ENCODE data around the gene TBC1D8. TPM values are rescaled to one million over a fixed set of nuclear protein-coding genes. Genes with fewer than 3 reads are reported as not detected.

Gene TBC1D8
- total and polyA plus RNA-seq, 9 of the 15 experiments (the other 6 are each of a cell fraction or from before 2014, with no cell fraction given) = 0.36 to 1.3 (median 0.82) TPM

GRCh38 chr2:101145406-101145805 lies 5.8 kb downstream of the TBC1D8 start:
- Histone ChIP-seq H3K4me3 (no peak overlapping the region), H3K9me1 (ENCODE audit: control insufficient read depth, insufficient read depth, low read length) (no peaks in the 10 kb centered on the region), H3K9me3 (replicated peaks; ENCODE audit: control insufficient read depth, insufficient read depth, low read depth, low read length) (peaks cover 4% of the 10 kb centered on the region; the same call in 1 of the 2 replicates), H3K27me3 (ENCODE audit: control insufficient read depth in 2 of 2, insufficient read depth in 2 of 2, low read length in 2 of 2) (peaks cover 54 to 57% of the 10 kb centered on the region in 2 experiments), H3K4me2 (ENCODE audit: insufficient read depth, low read length) (no peak overlapping the region), H2AFZ (ENCODE audit: low read depth, low read length) (no peak overlapping the region), H3K9ac (ENCODE audit: insufficient read depth in 1 of 2, low read depth in 2 of 2, low read length in 2 of 2) (no peak overlapping the region), H4K20me1 (replicated peaks; ENCODE audit: control insufficient read depth, insufficient read depth, low read length) (no peaks in the 10 kb centered on the region), H3K79me2 (ENCODE audit: control insufficient read depth, insufficient read depth, low read length) (no peaks in the 10 kb centered on the region), H3K4me1 (replicated peaks in 1 of 2; ENCODE audit: control insufficient read depth in 2 of 2, insufficient read depth in 2 of 2, low read length in 2 of 2) (peaks cover 0 to 1% of the 10 kb centered on the region in 2 experiments; a peak in 1 of 5 replicates), H3K27ac (ENCODE audit: extremely low read depth, low read depth, low read length) (no peak overlapping the region), H3K36me3 (ENCODE audit: control insufficient read depth, insufficient read depth, low read length) (no peaks in the 10 kb centered on the region)
- CTCF ChIA-PET (ENCODE audit: low intra/inter-chr PET ratio) = no interaction called here
- FAIRE-seq (no peak), ATAC-seq (no peak), DNase-seq (ENCODE audit: extremely low read depth in 1 of 4, low spot score in 3 of 4) (no peak)
- TF ChIP-seq TRIM28 (IDR thresholded peaks at IDR 0.05) = no peak
- TF ChIP-seq ZNF79 (CRISPR knock-in tag; IDR thresholded peaks at IDR 0.05; ENCODE audit: low read depth) = no peak
- no peak for TF ChIP-seq KAT8 (IDR thresholded peaks at IDR 0.05; ENCODE audit: low read depth)
- no peak for TF ChIP-seq ZNF133 (CRISPR knock-in tag; IDR thresholded peaks at IDR 0.05)
- TF ChIP-seq ZFP91 (CRISPR knock-in tag; IDR thresholded peaks at IDR 0.05) = no peak
- TF ChIP-seq KAT2B (IDR thresholded peaks at IDR 0.05; ENCODE audit: low read depth, low read length) = no peak
- no peak for TF ChIP-seq ZNF174 (CRISPR knock-in tag; IDR thresholded peaks at IDR 0.05)
- BruUV-seq (replicated peaks) = no TSS peak
- POLR2A ChIA-PET = no interaction called here
- intact Hi-C loops (cut with micrococcal nuclease) = no loop called here
- in situ Hi-C loops (cut with MboI) = no loop called here
- 0% methylated on average over 2 of the region's 2 CpGs for WGBS (ENCODE audit: insufficient coverage, low coverage, missing lambda C conversion rate)

All from K562 (cell line).